ENCODE data around the gene KCMF1. TPM values are rescaled to one million over a fixed set of nuclear protein-coding genes. Genes with fewer than 3 reads are reported as not detected.

The KCMF1 gene
- total and polyA plus RNA-seq, 4 donors = 10.5 to 45.4 (median 23.1) TPM

- Histone ChIP-seq H3K9me3 (ENCODE audit: control insufficient read depth in 4 of 4, low read length in 3 of 4) (no peaks in the 10 kb centered on the region), H3K9ac (ENCODE audit: low read depth in 1 of 2, low read length in 2 of 2) (no peak overlapping the region), H3K4me1 (ENCODE audit: control insufficient read depth in 4 of 4, insufficient read depth in 4 of 4, low read length in 3 of 4) (peaks cover 0 to 6% (median 2%) of the 10 kb centered on the region in 4 donors)
Observed at GRCh38 chr2:85011747-85012146, 40.8 kb downstream of the KCMF1 start.

More at GRCh38 chr2:85011747-85012146, 40.8 kb downstream of the KCMF1 start:
- DNase-seq (ENCODE audit: low spot score) = no peak
- Histone ChIP-seq H3K27me3 (ENCODE audit: control insufficient read depth in 4 of 4, insufficient read depth in 4 of 4, low read length in 3 of 4) (no peaks in the 10 kb centered on the region), H3K36me3 (ENCODE audit: control insufficient read depth in 4 of 4, insufficient read depth in 3 of 4, low read depth in 1 of 4, low read length in 3 of 4) (peaks cover 2 to 3% (median 2%) of the 10 kb centered on the region in 4 donors), H3K4me3 (ENCODE audit: low read depth in 1 of 3, low read length in 3 of 3) (no peak overlapping the region), H3K27ac (ENCODE audit: low read depth in 1 of 2, low read length in 2 of 2) (no peak overlapping the region)
- 84% methylated on average over 3 of the region's 3 CpGs for WGBS
- TF ChIP-seq JUND (IDR thresholded peaks at IDR 0.05) (no peak), ZBTB33 (IDR thresholded peaks at IDR 0.05) (no peak), RXRA (IDR thresholded peaks at IDR 0.05) (no peak), YY1 (IDR thresholded peaks at IDR 0.05) (no peak), MAX (IDR thresholded peaks at IDR 0.05) (no peak), SP1 (IDR thresholded peaks at IDR 0.05) (no peak), REST (IDR thresholded peaks at IDR 0.05) (no peak), FOXA1 (IDR thresholded peaks at IDR 0.05) (no peak), GABPA (IDR thresholded peaks at IDR 0.05 in 1 of 2, conservative IDR thresholded peaks at IDR 0.05 in 1 of 2) (no peak), RAD21 (IDR thresholded peaks at IDR 0.05) (no peak), TAF1 (conservative IDR thresholded peaks at IDR 0.05) (no peak), EGR1 (IDR thresholded peaks at IDR 0.05; ENCODE audit: low read depth in 2 of 2) (no peak), HNF4G (IDR thresholded peaks at IDR 0.05) (no peak), ATF3 (IDR thresholded peaks at IDR 0.05) (no peak), CTCF (IDR thresholded peaks at IDR 0.05; ENCODE audit: low read depth, low read length, missing input control) (no peak), FOXA2 (IDR thresholded peaks at IDR 0.05) (no peak)
